GM19025 (cell line): ENCODE results near the gene CD58.

Experiments
- ATAC-seq: cut with Tn5 transposase; IDR thresholded peaks from one replicate; pipeline ENCODE4 v1.9.1; 2021; ENCODE audit warnings: mild to moderate bottlenecking, low read depth, moderate library complexity; ENCODE audit not compliant: unreplicated experiment

CD58 gene

GRCh38 chr1:116553386-116554115 is 17.3 kb downstream of the CD58 start:
- no peak for ATAC-seq

- ATAC-seq = no peak
Measured at GRCh38 chr1:116546354-116546977, 24.4 kb downstream of the CD58 start.

GRCh38 chr1:116545359-116545705 is 25.5 kb downstream of the CD58 start:
- peak; percentile 1 for ATAC-seq

- peak; percentile 39 for ATAC-seq
Measured at GRCh38 chr1:116544588-116545358, 26.1 kb downstream of the CD58 start.

GRCh38 chr1:116540088-116540487 is 30.7 kb downstream of the CD58 start:
- ATAC-seq = peak; percentile 29

- peak; percentile 73 for ATAC-seq
Measured at GRCh38 chr1:116538544-116538943, 32.3 kb downstream of the CD58 start.

- no peak for ATAC-seq
Measured at GRCh38 chr1:116537898-116538297, 32.9 kb downstream of the CD58 start.

GRCh38 chr1:116537040-116537831 is 33.6 kb downstream of the CD58 start:
- ATAC-seq = no peak

GRCh38 chr1:116534014-116534739 is 36.6 kb downstream of the CD58 start:
- no peak for ATAC-seq

GRCh38 chr1:116533429-116533820 is 37.4 kb downstream of the CD58 start:
- no peak for ATAC-seq

- no peak for ATAC-seq
Measured at GRCh38 chr1:116532671-116533428, 38.0 kb downstream of the CD58 start.

- ATAC-seq = no peak
Measured at GRCh38 chr1:116531917-116532316, 38.9 kb downstream of the CD58 start.

GRCh38 chr1:116529681-116530080 is 41.1 kb downstream of the CD58 start:
- ATAC-seq = no peak

GRCh38 chr1:116529199-116529631 is 41.6 kb downstream of the CD58 start:
- no peak for ATAC-seq

GRCh38 chr1:116528329-116529083 is 42.3 kb downstream of the CD58 start:
- no peak for ATAC-seq

GRCh38 chr1:116525440-116525839 is 45.4 kb downstream of the CD58 start:
- ATAC-seq = no peak

- no peak for ATAC-seq
Measured at GRCh38 chr1:116521186-116521585, 49.6 kb downstream of the CD58 start.

- no peak for ATAC-seq
Measured at GRCh38 chr1:116518400-116518799, 52.4 kb downstream of the CD58 start.

GRCh38 chr1:116516631-116517030 is 54.2 kb downstream of the CD58 start:
- no peak for ATAC-seq
